Measurements from ENCODE around the gene KIAA1614.

- TF ChIP-seq POLR2A (IDR thresholded peaks at IDR 0.05) (no peak), CTCF (IDR thresholded peaks at IDR 0.05) (no peak), POLR2AphosphoS5 (IDR thresholded peaks at IDR 0.05) (no peak)
Measured at GRCh38 chr1:180935326-180936109, 22.8 kb downstream of the KIAA1614 start.

All from breast epithelium (tissue), 3 donors.